ENCODE measurements around the gene NATD1. TPM values are rescaled to one million over a fixed set of nuclear protein-coding genes. Genes with fewer than 3 reads are reported as not detected.

The NATD1 gene
- total and polyA plus RNA-seq, 2 of the 8 experiments (the other 6 are each of a cell fraction or from before 2014, with no cell fraction given), result 5.4 to 8.4 TPM

- TF ChIP-seq RNF2 (IDR thresholded peaks at IDR 0.05; ENCODE audit: borderline replicate concordance, low read depth, low read length, missing control alignments, poor library complexity, severe bottlenecking), result no peak
- no peak for TF ChIP-seq SUZ12 (IDR thresholded peaks at IDR 0.05; ENCODE audit: low read length)
- TF ChIP-seq POLR2AphosphoS5 (IDR thresholded peaks at IDR 0.05; ENCODE audit: low read depth, low read length), result no peak
- no peak for TF ChIP-seq NRF1 (IDR thresholded peaks at IDR 0.05; ENCODE audit: low read depth, low read length)
- TF ChIP-seq SRF (IDR thresholded peaks at IDR 0.05; ENCODE audit: low read depth, low read length), result no peak
- no peak for TF ChIP-seq JUND (IDR thresholded peaks at IDR 0.05; ENCODE audit: low read length)
Measured at GRCh38 chr17:21231533-21231932, 21.7 kb downstream of the NATD1 start (continued).
